PC-3 (cell line): ENCODE data around the gene ABRACL.

Source experiments
- EZH2 ChIP-seq: fragments of 300-600 bp; sonication (generic); IDR thresholded peaks from one replicate; pipeline ENCODE4 v1.6.1; 2017; ENCODE audit warnings: antibody characterized with exemption, mild to moderate bottlenecking, low read length; ENCODE audit not compliant: unreplicated experiment
- TF ChIP-seq, protein P1 (sequence below): fragments of 300-600 bp; sonication (generic); conservative IDR thresholded peaks from 2 replicates; pipeline ENCODE4 v1.5.1; 2017; ENCODE audit warnings: antibody characterized with exemption, low read depth, mild to moderate bottlenecking, low read length

DNA sequence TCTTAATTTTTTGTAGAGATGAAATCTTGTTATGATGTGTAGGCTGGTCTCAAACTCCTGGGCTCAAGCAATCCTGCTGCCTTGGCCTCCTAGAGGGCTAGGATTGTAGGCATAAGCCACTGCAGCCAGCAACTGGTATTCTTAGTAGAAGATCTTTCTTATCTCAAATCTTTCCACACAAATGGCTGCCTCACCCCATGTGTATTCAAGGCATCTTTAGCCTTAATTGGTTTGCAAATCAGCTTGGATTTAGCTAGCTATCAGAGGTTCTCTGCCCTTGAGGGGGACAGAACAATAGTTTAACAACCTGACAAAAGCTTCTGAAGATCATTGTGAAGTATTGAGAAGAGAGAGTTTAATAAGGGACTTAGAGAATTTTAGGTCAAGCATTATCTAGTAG is 17.9 kb upstream of the ABRACL start:
- no peak for TF ChIP-seq EZH2
- TF ChIP-seq, protein P1, sequence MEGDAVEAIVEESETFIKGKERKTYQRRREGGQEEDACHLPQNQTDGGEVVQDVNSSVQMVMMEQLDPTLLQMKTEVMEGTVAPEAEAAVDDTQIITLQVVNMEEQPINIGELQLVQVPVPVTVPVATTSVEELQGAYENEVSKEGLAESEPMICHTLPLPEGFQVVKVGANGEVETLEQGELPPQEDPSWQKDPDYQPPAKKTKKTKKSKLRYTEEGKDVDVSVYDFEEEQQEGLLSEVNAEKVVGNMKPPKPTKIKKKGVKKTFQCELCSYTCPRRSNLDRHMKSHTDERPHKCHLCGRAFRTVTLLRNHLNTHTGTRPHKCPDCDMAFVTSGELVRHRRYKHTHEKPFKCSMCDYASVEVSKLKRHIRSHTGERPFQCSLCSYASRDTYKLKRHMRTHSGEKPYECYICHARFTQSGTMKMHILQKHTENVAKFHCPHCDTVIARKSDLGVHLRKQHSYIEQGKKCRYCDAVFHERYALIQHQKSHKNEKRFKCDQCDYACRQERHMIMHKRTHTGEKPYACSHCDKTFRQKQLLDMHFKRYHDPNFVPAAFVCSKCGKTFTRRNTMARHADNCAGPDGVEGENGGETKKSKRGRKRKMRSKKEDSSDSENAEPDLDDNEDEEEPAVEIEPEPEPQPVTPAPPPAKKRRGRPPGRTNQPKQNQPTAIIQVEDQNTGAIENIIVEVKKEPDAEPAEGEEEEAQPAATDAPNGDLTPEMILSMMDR: no peak
